Neutrophil (primary cell): ENCODE data around the gene FAP.

Experiments
- H3K27ac ChIP-seq: fragments of 200-600 bp; sonication (generic); 2 replicates; pipeline ENCODE4 v1.5.1; 2016; ENCODE audit warnings: mild to moderate bottlenecking, moderate library complexity
- H3K27me3 ChIP-seq: fragments of 200-600 bp; sonication (generic); 2 replicates; pipeline ENCODE4 v1.6.0; 2016; ENCODE audit warnings: mild to moderate bottlenecking
- H3K36me3 ChIP-seq: fragments of 200-600 bp; sonication (generic); 2 replicates; pipeline ENCODE4 v1.5.1; 2017
- H3K4me1 ChIP-seq, 2 experiments: fragments of 200-600 bp in 1 of 2; sonication (generic) in 1 of 2; 1 replicate in 1 of 2; 2 replicates in 1 of 2; pipeline versions ENCODE4 v1.5.1 to v1.6.1; 2013 to 2016; ENCODE audit warnings: low read depth in 1 of 2, low read length in 1 of 2, mild to moderate bottlenecking in 1 of 2, moderate library complexity in 1 of 2; ENCODE audit not compliant: control insufficient read depth in 1 of 2, insufficient read depth in 1 of 2
- H3K4me3 ChIP-seq, 2 experiments: fragments of 200-600 bp in 1 of 2; sonication (generic) in 1 of 2; 1 replicate in 1 of 2; 2 replicates in 1 of 2; pipeline ENCODE4 v1.5.1; 2013 to 2016; ENCODE audit warnings: low read depth in 1 of 2, low read length in 1 of 2, mild to moderate bottlenecking in 1 of 2, moderate library complexity in 1 of 2
- H3K9me3 ChIP-seq: fragments of 200-600 bp; sonication (generic); 2 replicates; pipeline ENCODE4 v1.5.1; 2016
- CTCF ChIP-seq: fragments of 200-600 bp; sonication (generic); IDR thresholded peaks from 2 replicates; pipeline ENCODE4 v1.5.1; 2016; ENCODE audit warnings: antibody characterized with exemption

The FAP gene

GRCh38 chr2:162242586-162243280, 512 bp downstream of the FAP start:
- no peaks in the 10 kb centered on the region for H3K4me1 ChIP-seq
- no peak for TF ChIP-seq CTCF
- H3K27ac ChIP-seq = no peak overlapping the region
- H3K36me3 ChIP-seq = no peaks in the 10 kb centered on the region
- H3K4me3 ChIP-seq = no peak overlapping the region
- no peaks in the 10 kb centered on the region for H3K27me3 ChIP-seq
- no peaks in the 10 kb centered on the region for H3K9me3 ChIP-seq

GRCh38 chr2:162241571-162241970, 1.7 kb downstream of the FAP start:
- Histone ChIP-seq H3K27ac (no peak overlapping the region), H3K4me3 (no peak overlapping the region), H3K36me3 (no peaks in the 10 kb centered on the region), H3K27me3 (no peaks in the 10 kb centered on the region), H3K4me1 (no peaks in the 10 kb centered on the region), H3K9me3 (no peaks in the 10 kb centered on the region)
- no peak for TF ChIP-seq CTCF

- no peak overlapping the region for H3K27ac ChIP-seq
- H3K27me3 ChIP-seq = no peaks in the 10 kb centered on the region
- H3K4me1 ChIP-seq = no peaks in the 10 kb centered on the region
- no peak for TF ChIP-seq CTCF
- H3K4me3 ChIP-seq = no peak overlapping the region
- no peaks in the 10 kb centered on the region for H3K36me3 ChIP-seq
- no peaks in the 10 kb centered on the region for H3K9me3 ChIP-seq
These were observed 8.4 kb downstream of the FAP start for GRCh38 chr2:162234620-162235462.

GRCh38 chr2:162233197-162233596, 10.0 kb downstream of the FAP start:
- H3K27me3 ChIP-seq = no peaks in the 10 kb centered on the region
- TF ChIP-seq CTCF = no peak
- no peaks in the 10 kb centered on the region for H3K4me1 ChIP-seq
- no peak overlapping the region for H3K27ac ChIP-seq
- H3K36me3 ChIP-seq = no peaks in the 10 kb centered on the region
- no peak overlapping the region for H3K4me3 ChIP-seq
- no peaks in the 10 kb centered on the region for H3K9me3 ChIP-seq

- Histone ChIP-seq H3K27me3 (no peaks in the 10 kb centered on the region), H3K27ac (no peak overlapping the region), H3K4me3 (no peak overlapping the region), H3K4me1 (no peaks in the 10 kb centered on the region), H3K9me3 (no peaks in the 10 kb centered on the region), H3K36me3 (no peaks in the 10 kb centered on the region)
- no peak for TF ChIP-seq CTCF
These were observed 10.6 kb downstream of the FAP start for GRCh38 chr2:162232671-162233070.
